Measurements from ENCODE around the gene LDLRAD3.

Gene LDLRAD3

GRCh38 chr11:36191941-36192340, 248.1 kb downstream of the LDLRAD3 start:
- in situ Hi-C loops (cut with MboI; ENCODE audit: low sequenced_read_pairs, unreplicated experiment), result no loop called here
- no peak for TF ChIP-seq CTCF (IDR thresholded peaks at IDR 0.05; ENCODE audit: borderline replicate concordance, control extremely low read depth, extremely low read depth, insufficient read depth, missing control alignments)
- DNase-seq (ENCODE audit: low spot score), result no peak

- DNase-seq (ENCODE audit: low spot score), result no peak
- TF ChIP-seq CTCF (IDR thresholded peaks at IDR 0.05; ENCODE audit: borderline replicate concordance, control extremely low read depth, extremely low read depth, insufficient read depth, missing control alignments), result no peak
- in situ Hi-C loops (cut with MboI; ENCODE audit: low sequenced_read_pairs, unreplicated experiment), result no loop called here
These were observed 248.8 kb downstream of the LDLRAD3 start for GRCh38 chr11:36192425-36193289.

- in situ Hi-C loops (cut with MboI; ENCODE audit: low sequenced_read_pairs, unreplicated experiment), result no loop called here
- TF ChIP-seq CTCF (IDR thresholded peaks at IDR 0.05; ENCODE audit: borderline replicate concordance, control extremely low read depth, extremely low read depth, insufficient read depth, missing control alignments), result no peak
- no peak for DNase-seq (ENCODE audit: low spot score)
These were observed 249.4 kb downstream of the LDLRAD3 start for GRCh38 chr11:36193290-36193619.

GRCh38 chr11:36193721-36194120, 249.9 kb downstream of the LDLRAD3 start:
- DNase-seq (ENCODE audit: low spot score), result no peak
- in situ Hi-C loops (cut with MboI; ENCODE audit: low sequenced_read_pairs, unreplicated experiment), result no loop called here

GRCh38 chr11:36195496-36196354, 251.9 kb downstream of the LDLRAD3 start:
- TF ChIP-seq CTCF (IDR thresholded peaks at IDR 0.05; ENCODE audit: borderline replicate concordance, control extremely low read depth, extremely low read depth, insufficient read depth, missing control alignments), result no peak
- in situ Hi-C loops (cut with MboI; ENCODE audit: low sequenced_read_pairs, unreplicated experiment), result no loop called here

More at GRCh38 chr11:36193721-36194120, 249.9 kb downstream of the LDLRAD3 start:
- TF ChIP-seq CTCF (IDR thresholded peaks at IDR 0.05; ENCODE audit: borderline replicate concordance, control extremely low read depth, extremely low read depth, insufficient read depth, missing control alignments), result no peak

GRCh38 chr11:36196411-36196998, 252.6 kb downstream of the LDLRAD3 start:
- DNase-seq (ENCODE audit: low spot score), result no peak
- in situ Hi-C loops (cut with MboI; ENCODE audit: low sequenced_read_pairs, unreplicated experiment), result no loop called here
- TF ChIP-seq CTCF (IDR thresholded peaks at IDR 0.05; ENCODE audit: borderline replicate concordance, control extremely low read depth, extremely low read depth, insufficient read depth, missing control alignments), result no peak

More at GRCh38 chr11:36195496-36196354, 251.9 kb downstream of the LDLRAD3 start:
- no peak for DNase-seq (ENCODE audit: low spot score)

All from GM13976 (cell line).